Measurements from ENCODE around the gene NTM. TPM values are rescaled to one million over a fixed set of nuclear protein-coding genes. Genes with fewer than 3 reads are reported as not detected.

NTM gene
- total and polyA plus RNA-seq, 2 of the 8 experiments (the other 6 are each of a cell fraction or from before 2014, with no cell fraction given), result 13.4 to 20.0 TPM

GRCh38 chr11:132080127-132080526 lies 709.7 kb downstream of the NTM start:
- H2BK120ac ChIP-seq (replicated peaks; ENCODE audit: low read depth, low read length), result no peak overlapping the region
- no peak overlapping the region for H3K4ac ChIP-seq (replicated peaks; ENCODE audit: insufficient read length, low read depth, low read length)
- CTCF ChIA-PET (ENCODE audit: partially characterized antibody), result interaction anchor here (2.0 kb wide), 1 partner anchor 20 kb away, joined by 10 read pairs; no protein-coding TSS in a partner anchor
- H2BK20ac ChIP-seq (ENCODE audit: low read length), result no peak overlapping the region
- H2BK5ac ChIP-seq (ENCODE audit: low read depth, low read length), result no peak overlapping the region
- no peaks in the 10 kb centered on the region for H4K20me1 ChIP-seq (replicated peaks in 1 of 2; ENCODE audit: control insufficient read depth in 1 of 2, insufficient read depth in 2 of 2, low read length in 2 of 2)
- H3K27ac ChIP-seq (ENCODE audit: low read depth, low read length), result no peak overlapping the region
- H2AK5ac ChIP-seq (ENCODE audit: low read depth, low read length), result no peak overlapping the region
- 73% methylated on average over 1 of the region's 1 CpG; no CpG with 5 or more reads in 1 of the 2 experiments for WGBS, 2 experiments (ENCODE audit: extremely low coverage in 1 of 2, insufficient coverage in 1 of 2, insufficient read length in 1 of 2, insufficient replicate concordance in 2 of 2, low coverage in 1 of 2, low lambda C conversion rate in 2 of 2, missing lambda C conversion rate in 1 of 2)
- H4K8ac ChIP-seq (ENCODE audit: extremely low read depth, insufficient read depth, low read length), result no peak overlapping the region
- H3K23ac ChIP-seq (ENCODE audit: insufficient read length), result no peak overlapping the region
- DNase-seq (ENCODE audit: low read depth in 1 of 2, low spot score in 2 of 2) (no peak), FAIRE-seq (no peak)
- no peaks in the 10 kb centered on the region for H3K79me2 ChIP-seq (ENCODE audit: control insufficient read depth in 1 of 2, insufficient read depth in 2 of 2, low read length in 2 of 2)
- H3K79me1 ChIP-seq (ENCODE audit: low read depth, low read length), result no peaks in the 10 kb centered on the region
- no peak overlapping the region for H4K91ac ChIP-seq (replicated peaks; ENCODE audit: insufficient read length, low read length)
- no peak overlapping the region for H2BK12ac ChIP-seq (ENCODE audit: low read depth, low read length)
- no peak overlapping the region for H3K4me2 ChIP-seq (ENCODE audit: insufficient read depth in 1 of 2, low read depth in 2 of 2, low read length in 2 of 2)
- H4K5ac ChIP-seq (ENCODE audit: insufficient read length, low read depth, low read length), result no peak overlapping the region
- no peak overlapping the region for H3K14ac ChIP-seq (ENCODE audit: insufficient read length)
- H2BK15ac ChIP-seq (ENCODE audit: low read length), result no peak overlapping the region
- no peak overlapping the region for H3K4me3 ChIP-seq (ENCODE audit: extremely low read depth in 1 of 4, insufficient read depth in 2 of 4, low read depth in 3 of 4, low read length in 4 of 4)
- POLR2A ChIA-PET (ENCODE audit: partially characterized antibody), result no interaction called here
- no peaks in the 10 kb centered on the region for H3K4me1 ChIP-seq (replicated peaks in 1 of 4; ENCODE audit: control insufficient read depth in 3 of 4, insufficient read depth in 4 of 4, low read length in 3 of 4)
- peaks cover 0 to 2% (median 0%) of the 10 kb centered on the region in 4 experiments; a peak in 1 of 8 replicates for H3K36me3 ChIP-seq (ENCODE audit: control insufficient read depth in 2 of 4, insufficient read depth in 4 of 4, low read length in 3 of 4)
- H3K56ac ChIP-seq (replicated peaks; ENCODE audit: insufficient read length, low read depth, low read length), result no peak overlapping the region
- H3K18ac ChIP-seq (ENCODE audit: extremely low read depth, low read length), result no peak overlapping the region
- H3K9me3 ChIP-seq (ENCODE audit: insufficient read depth in 2 of 2, low read depth in 1 of 2, low read length in 1 of 2), result peaks cover 8 to 24% of the 10 kb centered on the region in 2 experiments
- H3K27me3 ChIP-seq (replicated peaks in 1 of 4; ENCODE audit: control insufficient read depth in 3 of 4, extremely low read depth in 1 of 4, insufficient read depth in 3 of 4, low read length in 3 of 4), result no peaks in the 10 kb centered on the region
- H3K9ac ChIP-seq (replicated peaks in 1 of 4; ENCODE audit: extremely low read depth in 1 of 4, low read depth in 3 of 4, low read length in 3 of 4), result no peak overlapping the region
- no peaks in the 10 kb centered on the region for H3K23me2 ChIP-seq (ENCODE audit: low read depth, low read length)
- H2AFZ ChIP-seq (ENCODE audit: low read length), result no peak overlapping the region
- TF ChIP-seq NANOG (IDR thresholded peaks at IDR 0.05; ENCODE audit: insufficient read depth, low read depth, low read length, poor library complexity, severe bottlenecking) (no peak), POLR2AphosphoS5 (IDR thresholded peaks at IDR 0.05; ENCODE audit: low read depth, low read length) (no peak), USF2 (IDR thresholded peaks at IDR 0.05; ENCODE audit: low read length) (no peak), GTF2F1 (IDR thresholded peaks at IDR 0.05; ENCODE audit: borderline replicate concordance, low read depth, low read length) (no peak), CBX5 (IDR thresholded peaks at IDR 0.05; ENCODE audit: low read depth, low read length) (no peak), JUND (IDR thresholded peaks at IDR 0.05; ENCODE audit: low read length) (no peak), SP1 (IDR thresholded peaks at IDR 0.05; ENCODE audit: low read depth, low read length) (no peak), SP4 (IDR thresholded peaks at IDR 0.05; ENCODE audit: low read length) (no peak), SIN3A (conservative IDR thresholded peaks at IDR 0.05 in 1 of 2, IDR thresholded peaks at IDR 0.05 in 1 of 2; ENCODE audit: low read depth in 1 of 2, low read length in 2 of 2) (no peak), EP300 (IDR thresholded peaks at IDR 0.05; ENCODE audit: borderline replicate concordance in 1 of 2, low read depth in 2 of 2, low read length in 2 of 2) (no peak), E2F6 (IDR thresholded peaks at IDR 0.05) (no peak), YY1 (IDR thresholded peaks at IDR 0.05; ENCODE audit: low read depth, low read length) (no peak), ASH2L (IDR thresholded peaks at IDR 0.05; ENCODE audit: low read length) (no peak)
